CD14-positive monocyte (primary cell): ENCODE measurements around the gene CIZ1. TPM values are rescaled to one million over a fixed set of nuclear protein-coding genes. Genes with fewer than 3 reads are reported as not detected.
A peak's percentile ranks its signal among the peaks of the same experiment; 100 is the strongest.

Experiments
- DNase-seq, 3 donors: peaks; one replicate each; pipeline ENCODE4 v3.0.0-alpha.2; 2011 to 2022
- H2AFZ ChIP-seq: 2 replicates; pipeline ENCODE4 v1.6.0; 2012; ENCODE audit warnings: mild to moderate bottlenecking, low read depth, low read length, inconsistent platforms; ENCODE audit not compliant: insufficient read depth, poor library complexity, severe bottlenecking
- H3K27ac ChIP-seq, 2 donors: 1 replicate in 1 of 2; 2 replicates in 1 of 2; pipeline ENCODE4 v1.5.1; 2012 to 2013; ENCODE audit warnings: low read length in 2 of 2, control low read depth in 1 of 2, inconsistent platforms in 1 of 2, low read depth in 1 of 2, mild to moderate bottlenecking in 1 of 2
- H3K27me3 ChIP-seq, 2 donors: one replicate each; pipeline versions ENCODE4 v1.6.0 to v1.6.1; 2011 to 2013; ENCODE audit warnings: low read length in 2 of 2; ENCODE audit not compliant: control insufficient read depth in 2 of 2, insufficient read depth in 2 of 2
- H3K36me3 ChIP-seq, 2 donors: replicated peaks in 1 of 2; 1 replicate in 1 of 2; 2 replicates in 1 of 2; pipeline versions ENCODE4 v1.5.1 to v1.6.1; 2012 to 2013; ENCODE audit warnings: low read length in 2 of 2, control low read depth in 1 of 2, inconsistent platforms in 1 of 2, mild to moderate bottlenecking in 1 of 2; ENCODE audit not compliant: insufficient read depth in 2 of 2, control insufficient read depth in 1 of 2
- H3K4me1 ChIP-seq, 2 donors: 1 replicate in 1 of 2; 2 replicates in 1 of 2; pipeline versions ENCODE4 v1.5.1 to v1.6.1; 2012 to 2013; ENCODE audit warnings: low read length in 2 of 2, control low read depth in 1 of 2, inconsistent platforms in 1 of 2, mild to moderate bottlenecking in 1 of 2, moderate library complexity in 1 of 2; ENCODE audit not compliant: insufficient read depth in 2 of 2, control insufficient read depth in 1 of 2
- H3K4me2 ChIP-seq: replicated peaks from 2 replicates; pipeline ENCODE3; 2012; ENCODE audit warnings: low read length, moderate library complexity, mild to moderate bottlenecking; ENCODE audit not compliant: poor library complexity, severe bottlenecking; ENCODE audit errors: extremely low read depth
- H3K4me3 ChIP-seq, 3 experiments: fragments of 200-600 bp in 1 of 3; sonication (generic) in 1 of 3; replicated peaks in 1 of 3; 1 replicate in 2 of 3; 2 replicates in 1 of 3; pipeline ENCODE4 v1.5.1; 2011 to 2013; ENCODE audit warnings: low read length in 3 of 3, mild to moderate bottlenecking in 3 of 3, control low read depth in 2 of 3, low read depth in 2 of 3, inconsistent platforms in 1 of 3, moderate library complexity in 1 of 3
- H3K79me2 ChIP-seq: 2 replicates; pipeline ENCODE4 v1.6.0; 2012; ENCODE audit warnings: mild to moderate bottlenecking, control low read depth, inconsistent platforms, low read length, moderate library complexity; ENCODE audit not compliant: insufficient read depth
- H3K9ac ChIP-seq: 2 replicates; pipeline ENCODE4 v1.6.0; 2017; ENCODE audit warnings: low read length, mild to moderate bottlenecking; ENCODE audit not compliant: insufficient read depth, poor library complexity, severe bottlenecking
- H3K9me3 ChIP-seq, 2 donors: replicated peaks in 1 of 2; 1 replicate in 1 of 2; 2 replicates in 1 of 2; pipeline versions ENCODE4 v1.5.1 to v1.6.1; 2012 to 2013; ENCODE audit warnings: low read length in 2 of 2, control low read depth in 1 of 2; ENCODE audit not compliant: control insufficient read depth in 1 of 2, insufficient read depth in 1 of 2
- H4K20me1 ChIP-seq: 2 replicates; pipeline ENCODE4 v1.6.0; 2012; ENCODE audit warnings: mild to moderate bottlenecking, low read length, control low read depth, moderate library complexity; ENCODE audit not compliant: insufficient read depth
- H3K27ac Mint-ChIP-seq, 7 donors: one replicate each; pipeline ENCODE4 v1.8.0; 2020; ENCODE audit warnings: mild to moderate bottlenecking in 7 of 7, mixed read lengths in 7 of 7, moderate library complexity in 6 of 7, inconsistent platforms in 2 of 7
- H3K27me3 Mint-ChIP-seq, 3 donors: one replicate each; pipeline ENCODE4 v1.8.0; 2021 to 2022; ENCODE audit warnings: low read depth in 3 of 3, mild to moderate bottlenecking in 3 of 3, mixed read lengths in 3 of 3, moderate library complexity in 3 of 3, inconsistent platforms in 1 of 3
- H3K36me3 Mint-ChIP-seq, 2 donors: one replicate each; pipeline ENCODE4 v1.8.0; 2020; ENCODE audit warnings: mixed read lengths in 2 of 2, inconsistent platforms in 1 of 2, mild to moderate bottlenecking in 1 of 2
- H3K4me1 Mint-ChIP-seq: one replicate; pipeline ENCODE4 v1.8.0; 2020; ENCODE audit warnings: mild to moderate bottlenecking, mixed read lengths
- H3K4me3 Mint-ChIP-seq, 2 donors: one replicate each; pipeline ENCODE4 v1.8.0; 2020; ENCODE audit warnings: mild to moderate bottlenecking in 2 of 2, mixed read lengths in 2 of 2, moderate library complexity in 1 of 2
- H3K9me3 Mint-ChIP-seq, 7 donors: one replicate each; pipeline ENCODE4 v1.8.0; 2020 to 2022; ENCODE audit warnings: mixed read lengths in 7 of 7, mild to moderate bottlenecking in 6 of 7, moderate library complexity in 6 of 7, inconsistent platforms in 2 of 7
- CTCF ChIP-seq: fragments of 200-600 bp; IDR thresholded peaks from one replicate; pipeline ENCODE4 v1.8.0; 2022; ENCODE audit warnings: antibody characterized with exemption, mild to moderate bottlenecking
- WGBS: methylation state at CpG from one replicate; pipeline ENCODE4 v1.1.5; 2013; ENCODE audit warnings: missing lambda C conversion rate; ENCODE audit not compliant: insufficient coverage; 5-methylcytosine and 5-hydroxymethylcytosine counted together
- intact Hi-C, 2 donors: fragments of 100-400 bp; cut with micrococcal nuclease; formaldehyde crosslinking; loops; one replicate each; pipeline versions ENCODE4 v1.15.0 to v1.15.1; 2023
- polyA plus RNA-seq, 3 donors: library from polyadenylated mRNA; depleted of rRNA in 1 of 3; unstranded in 2 of 3; stranded (reverse) in 1 of 3; fragments of 300-500 nt in 2 of 3; fragments of >200 nt in 1 of 3; fragmentation: Illumina TruSeq in 2 of 3; gene quantifications; 1 replicate in 2 of 3; 2 replicates in 1 of 3; pipeline ENCODE4 v1.2.3, GENCODE V29; 2012 to 2021

The CIZ1 gene
- polyA plus RNA-seq, 3 donors, result 3.4 to 53.7 (median 5.9) TPM

- peaks cover 52 to 60% of the 10 kb centered on the region in 2 donors for H3K36me3 ChIP-seq
- no peaks in the 10 kb centered on the region for H3K4me1 ChIP-seq
- 100% methylated on average over 6 of the region's 8 CpGs for WGBS
Measured at GRCh38 chr9:128169925-128170324, 21.4 kb downstream of the CIZ1 start.

GRCh38 chr9:128169492-128169891 lies 21.9 kb downstream of the CIZ1 start:
- no peak for DNase-seq
- Histone ChIP-seq H3K27me3 (no peaks in the 10 kb centered on the region), H3K36me3 (peaks cover 52 to 60% of the 10 kb centered on the region in 2 donors), H2AFZ (no peak overlapping the region), H3K9me3 (no peaks in the 10 kb centered on the region), H3K4me2 (no peak overlapping the region), H3K27ac (no peak overlapping the region), H3K4me3 (no peak overlapping the region), H3K9ac (no peak overlapping the region), H3K79me2 (no peaks in the 10 kb centered on the region), H4K20me1 (no peaks in the 10 kb centered on the region), H3K4me1 (no peaks in the 10 kb centered on the region)
- TF ChIP-seq CTCF, result no peak
- Mint-ChIP-seq H3K4me1 (no peaks in the 10 kb centered on the region), H3K36me3 (peaks cover 59 to 82% of the 10 kb centered on the region in 2 donors), H3K27me3 (no peaks in the 10 kb centered on the region), H3K4me3 (no peak overlapping the region), H3K27ac (peak overlapping the region in 1 of 7 donors; percentile 14), H3K9me3 (no peaks in the 10 kb centered on the region)
- intact Hi-C loops, result no loop called here
- 100% methylated on average over 8 of the region's 8 CpGs for WGBS

More at GRCh38 chr9:128169925-128170324, 21.4 kb downstream of the CIZ1 start:
- no peak for TF ChIP-seq CTCF
- H3K9ac ChIP-seq, result no peak overlapping the region
- H4K20me1 ChIP-seq, result no peaks in the 10 kb centered on the region
- no peaks in the 10 kb centered on the region for H3K9me3 ChIP-seq
- Mint-ChIP-seq H3K27me3 (peaks cover 0 to 2% (median 0%) of the 10 kb centered on the region in 3 donors), H3K4me3 (no peak overlapping the region), H3K4me1 (no peaks in the 10 kb centered on the region), H3K27ac (peak overlapping the region in 1 of 7 donors; percentile 14), H3K9me3 (no peaks in the 10 kb centered on the region), H3K36me3 (peaks cover 58 to 82% of the 10 kb centered on the region in 2 donors)
- no peaks in the 10 kb centered on the region for H3K79me2 ChIP-seq
- H3K4me2 ChIP-seq, result no peak overlapping the region
- DNase-seq, result no peak
- H2AFZ ChIP-seq, result no peak overlapping the region
- intact Hi-C loops, result no loop called here
- no peak overlapping the region for H3K27ac ChIP-seq
- H3K4me3 ChIP-seq, result no peak overlapping the region
- H3K27me3 ChIP-seq, result no peaks in the 10 kb centered on the region
